ENCODE results near the gene ARNT2.

ARNT2 gene

GRCh38 chr15:80468796-80469195 lies 64.6 kb downstream of the ARNT2 start:
- DNase-seq, result no peak

DNA sequence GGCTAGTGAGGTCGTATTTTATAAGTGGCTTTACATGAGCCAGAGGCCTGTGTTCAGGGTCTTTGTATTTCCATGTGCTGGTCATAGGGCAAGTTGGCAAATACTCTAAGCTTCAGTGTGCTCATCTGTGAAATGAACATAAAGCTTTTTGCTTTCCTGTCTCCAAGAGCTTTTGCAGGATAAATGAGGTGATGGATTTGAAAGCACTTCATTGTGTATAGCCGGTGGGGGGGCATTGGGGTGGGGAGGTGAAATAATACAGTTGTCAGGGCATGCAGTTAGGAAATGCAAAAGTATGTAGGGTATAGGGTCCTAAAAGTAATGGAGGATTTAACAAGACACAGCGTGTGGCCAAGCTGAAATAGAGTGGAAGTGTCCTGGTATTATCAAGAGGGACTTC lies 67.7 kb downstream of the ARNT2 start:
- DNase-seq, result no peak

DNA sequence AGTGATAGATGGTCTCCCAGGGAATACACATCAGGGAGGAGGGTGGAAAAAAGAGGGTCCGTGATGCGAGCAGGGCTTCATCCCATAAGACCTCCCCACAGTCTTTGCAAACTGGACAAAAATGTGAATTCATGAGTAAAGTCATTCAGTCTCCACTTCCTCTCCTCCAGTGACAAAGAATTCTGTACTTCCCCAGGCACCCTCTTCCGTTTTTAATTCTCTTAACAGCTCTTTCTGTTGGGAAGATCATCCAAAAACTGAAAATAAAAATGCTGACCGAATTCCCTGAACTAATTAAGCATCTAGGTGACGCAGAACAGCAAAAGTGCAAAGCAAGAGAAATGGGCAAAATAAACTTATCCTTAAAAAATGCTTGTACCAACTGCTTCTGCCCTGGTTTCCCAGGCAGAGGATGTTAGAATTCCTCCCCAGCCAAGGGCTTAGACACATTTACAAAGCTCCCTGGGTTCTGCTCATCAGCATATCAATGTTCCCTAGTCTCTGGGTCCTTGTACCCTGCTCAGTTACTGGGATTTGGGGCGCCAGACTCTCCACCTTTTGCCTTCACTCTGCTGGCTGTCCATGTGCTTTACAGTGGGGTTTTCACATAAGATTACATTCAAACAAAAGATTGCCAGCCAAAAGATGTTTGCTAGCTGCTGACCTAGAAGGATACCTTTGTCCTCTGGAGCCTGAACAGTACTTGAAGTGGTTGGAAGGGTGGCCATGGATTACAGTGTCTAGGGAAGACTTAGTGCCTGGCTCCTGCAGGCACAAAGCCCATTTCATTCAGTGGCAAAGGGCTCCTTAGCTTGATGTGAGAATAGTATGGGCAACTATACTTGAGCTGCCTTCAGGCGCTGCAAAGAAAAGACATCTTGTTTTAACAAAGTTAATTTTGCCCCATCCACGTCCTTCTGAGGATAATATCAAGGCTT lies 69.4 kb downstream of the ARNT2 start:
- DNase-seq, result no peak

- DNase-seq, result no peak
Observed at GRCh38 chr15:80474224-80475215, 70.3 kb downstream of the ARNT2 start.

DNA sequence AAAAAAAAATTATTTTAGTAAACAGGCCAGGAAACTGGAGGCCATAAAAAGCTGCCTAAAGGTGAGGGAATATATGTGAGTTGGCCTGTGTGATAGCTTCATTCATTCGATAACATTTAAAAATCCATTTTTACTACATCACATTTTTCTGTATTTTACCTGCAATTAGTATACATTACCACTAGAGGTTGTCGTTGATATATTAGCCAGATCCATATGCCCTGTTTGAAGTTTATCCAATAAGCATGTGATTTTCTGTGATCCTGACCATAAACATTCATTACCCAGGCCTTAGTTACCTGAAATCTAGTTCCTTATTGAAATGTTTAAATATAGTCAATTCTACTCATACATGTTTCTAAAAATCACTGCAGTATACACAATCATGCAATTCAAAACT lies 71.4 kb downstream of the ARNT2 start:
- DNase-seq, result no peak

- DNase-seq, result no peak
Observed at GRCh38 chr15:80476036-80476435, 71.9 kb downstream of the ARNT2 start.

DNA sequence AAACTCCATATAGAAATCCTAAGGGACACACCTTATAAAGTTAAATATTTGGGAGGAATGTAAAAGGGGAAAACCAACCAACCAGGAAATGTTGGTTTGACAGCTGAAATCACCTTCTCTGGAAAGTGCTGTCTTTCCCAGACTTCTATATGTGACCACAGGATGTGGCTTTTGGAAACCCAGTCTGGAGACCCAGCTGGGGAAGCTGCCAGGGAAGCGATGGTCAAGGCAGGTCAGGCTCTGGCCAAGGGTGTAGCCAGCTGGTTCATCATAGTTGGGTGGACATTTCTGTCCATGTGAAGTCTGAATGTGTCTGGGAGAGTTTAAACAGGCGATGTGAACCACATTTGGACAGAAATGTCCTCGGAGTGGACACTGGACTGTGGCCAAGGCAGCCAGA lies 73.9 kb downstream of the ARNT2 start:
- DNase-seq, result no peak

GRCh38 chr15:80479191-80479590 lies 75.0 kb downstream of the ARNT2 start:
- DNase-seq, result no peak

DNA sequence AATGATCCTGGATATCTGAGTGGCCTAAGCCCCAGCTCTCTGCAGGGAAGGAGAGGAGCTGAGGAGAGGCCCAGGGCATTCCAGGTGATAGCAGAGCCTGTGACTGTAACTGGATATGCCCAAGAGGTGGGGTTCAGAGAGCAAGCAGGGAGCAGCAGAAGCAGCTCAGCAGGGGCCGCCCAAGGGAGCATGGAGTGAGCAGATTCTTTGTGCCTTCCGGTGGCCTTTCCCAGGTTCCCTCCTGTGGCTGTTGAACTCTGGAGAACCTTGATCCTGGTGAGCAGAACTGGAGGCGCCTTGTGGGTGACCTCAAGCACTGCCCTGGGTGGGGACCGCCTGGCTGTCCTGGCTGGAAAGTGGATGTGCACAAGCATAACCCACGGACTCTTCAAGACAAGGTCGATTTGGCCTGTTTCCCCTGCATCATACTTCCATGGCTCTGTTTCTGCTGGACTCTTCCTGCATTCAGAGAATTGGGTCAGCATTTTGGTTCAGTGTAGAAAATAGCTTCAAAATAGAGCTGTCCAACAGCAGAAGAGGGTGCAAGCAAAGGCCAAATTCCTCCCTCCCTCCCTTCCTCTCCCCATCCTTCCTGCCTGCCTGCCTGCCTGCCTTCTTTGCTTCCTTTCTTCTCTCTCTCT lies 76.1 kb downstream of the ARNT2 start:
- DNase-seq, result no peak

DNA sequence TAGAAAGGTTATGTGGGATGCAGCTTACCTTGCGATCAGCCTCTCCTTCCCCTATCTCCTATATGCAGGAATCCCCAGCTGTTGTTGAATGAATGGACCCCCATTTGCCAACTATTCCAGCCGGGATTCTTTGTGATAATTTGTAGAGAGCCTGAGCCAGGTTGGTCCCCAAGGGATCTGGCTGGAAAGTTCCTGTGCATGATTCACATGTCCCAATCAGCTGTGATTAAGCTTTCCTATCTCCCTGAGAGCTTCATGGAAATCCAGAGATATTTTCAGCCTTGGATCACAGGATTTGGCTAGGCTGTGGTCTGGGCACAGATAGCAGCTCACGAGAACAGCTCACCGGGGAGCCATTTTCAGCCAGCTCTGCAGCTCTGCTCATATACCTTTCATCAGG lies 76.7 kb downstream of the ARNT2 start:
- DNase-seq, result no peak

DNA sequence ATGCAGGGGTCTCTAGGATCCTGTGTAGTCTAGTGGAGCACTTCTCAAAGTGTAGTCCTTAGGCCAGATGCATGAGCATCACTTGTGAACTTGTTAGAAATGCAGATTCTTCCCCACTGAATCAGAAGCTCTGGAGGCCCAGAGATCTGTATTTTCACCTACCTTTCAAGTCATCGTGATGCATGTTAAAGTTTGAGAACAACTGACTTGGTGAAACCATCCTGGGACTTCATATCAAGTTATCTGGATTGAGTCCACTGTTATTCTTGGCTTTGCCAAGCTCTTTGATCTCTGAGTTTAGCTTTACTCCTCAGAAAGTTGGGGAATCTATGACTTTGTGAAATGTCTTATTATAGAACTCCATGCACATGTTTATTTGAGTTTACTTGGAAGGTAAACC lies 78.5 kb downstream of the ARNT2 start:
- no peak for DNase-seq

- DNase-seq, result no peak
Observed at GRCh38 chr15:80483725-80484161, 79.6 kb downstream of the ARNT2 start.

DNA sequence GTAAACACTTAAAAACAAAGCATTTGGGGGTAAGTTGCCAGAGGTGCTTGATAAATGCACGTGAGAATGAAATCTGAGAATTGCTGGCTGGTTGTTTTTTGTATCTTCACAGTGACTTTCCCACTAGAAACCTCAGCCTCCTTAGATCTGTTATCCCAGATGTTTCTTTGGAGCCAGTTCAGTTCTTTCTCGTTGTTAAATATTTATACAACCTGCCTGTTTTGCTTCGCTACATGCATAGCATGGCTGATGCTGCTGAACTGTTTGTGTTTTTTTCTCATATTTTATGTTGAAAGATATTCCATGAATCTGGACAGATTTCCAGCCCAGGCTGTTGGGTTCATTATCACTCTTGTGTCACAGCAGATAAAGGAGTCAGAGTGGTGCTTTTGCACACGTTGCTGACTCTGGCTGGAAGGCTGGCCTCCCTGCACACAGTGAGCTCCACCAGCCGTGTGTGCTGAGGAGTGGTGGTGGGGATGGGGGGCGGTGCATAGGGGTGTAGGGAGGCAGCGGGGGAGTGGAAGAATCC lies 80.2 kb downstream of the ARNT2 start:
- DNase-seq, result peak; percentile 8

DNA sequence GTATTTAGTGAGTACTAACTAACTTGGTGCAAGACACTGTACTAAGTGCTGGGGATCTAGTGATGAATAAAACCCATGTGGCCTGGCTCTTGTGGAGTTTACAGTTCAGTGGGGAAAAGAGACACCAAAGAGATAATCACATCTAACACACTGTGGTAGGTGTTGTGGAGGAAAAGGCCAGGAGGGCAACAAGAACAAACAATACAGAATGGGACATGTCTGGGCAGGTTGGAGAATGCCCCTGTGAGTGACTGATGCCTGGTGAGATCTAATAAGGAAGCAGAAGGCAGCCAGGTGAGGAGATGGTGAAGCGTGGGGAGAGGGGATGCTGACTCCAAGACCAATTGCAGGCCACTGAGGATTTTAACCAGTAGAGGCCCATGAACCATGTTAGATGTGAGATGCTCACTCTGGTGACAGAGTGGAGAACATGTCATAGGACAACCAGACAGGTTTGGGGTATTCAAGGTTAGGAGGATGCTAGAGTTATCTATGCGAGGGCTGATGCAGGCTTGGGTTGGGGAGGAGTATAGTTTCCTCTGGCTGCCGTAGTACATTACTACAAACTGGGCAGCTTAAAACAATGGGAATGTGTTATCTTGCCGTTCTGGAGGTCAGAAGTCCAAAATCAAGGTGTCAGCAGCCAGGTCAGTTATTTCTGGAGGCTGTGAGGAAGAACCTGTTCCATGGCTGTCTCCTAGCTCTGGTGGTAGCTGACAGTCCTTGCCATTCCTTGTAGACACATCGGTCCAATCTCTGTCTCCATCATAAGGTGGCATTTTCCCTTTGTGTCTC lies 81.4 kb downstream of the ARNT2 start:
- DNase-seq, result no peak

DNA sequence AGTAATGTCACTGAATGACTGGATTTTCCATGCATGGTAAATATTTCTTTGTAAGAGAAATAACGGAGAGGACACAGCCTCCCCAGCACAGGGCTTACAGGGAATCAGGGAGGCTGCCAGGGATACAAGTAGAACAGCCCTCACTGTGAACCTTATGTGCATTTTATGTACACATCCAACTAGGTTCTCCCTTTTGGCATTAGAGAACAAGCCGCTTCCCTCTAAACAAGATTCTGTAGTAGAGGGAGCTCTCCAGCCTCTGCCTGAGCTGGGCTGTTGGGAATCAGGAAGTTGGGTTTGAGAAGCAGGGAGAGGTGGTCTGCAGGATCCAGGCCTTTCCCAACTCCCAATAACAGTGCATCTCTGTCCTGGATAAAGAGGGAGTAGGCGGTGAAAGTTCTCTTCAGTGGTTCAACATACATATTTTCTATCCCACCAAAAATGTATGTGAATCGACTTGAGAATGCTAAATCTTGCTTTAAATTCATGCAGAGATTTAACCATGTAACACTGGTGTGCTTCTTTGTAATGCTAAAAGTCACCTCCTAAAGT lies 83.7 kb downstream of the ARNT2 start:
- no peak for DNase-seq

DNA sequence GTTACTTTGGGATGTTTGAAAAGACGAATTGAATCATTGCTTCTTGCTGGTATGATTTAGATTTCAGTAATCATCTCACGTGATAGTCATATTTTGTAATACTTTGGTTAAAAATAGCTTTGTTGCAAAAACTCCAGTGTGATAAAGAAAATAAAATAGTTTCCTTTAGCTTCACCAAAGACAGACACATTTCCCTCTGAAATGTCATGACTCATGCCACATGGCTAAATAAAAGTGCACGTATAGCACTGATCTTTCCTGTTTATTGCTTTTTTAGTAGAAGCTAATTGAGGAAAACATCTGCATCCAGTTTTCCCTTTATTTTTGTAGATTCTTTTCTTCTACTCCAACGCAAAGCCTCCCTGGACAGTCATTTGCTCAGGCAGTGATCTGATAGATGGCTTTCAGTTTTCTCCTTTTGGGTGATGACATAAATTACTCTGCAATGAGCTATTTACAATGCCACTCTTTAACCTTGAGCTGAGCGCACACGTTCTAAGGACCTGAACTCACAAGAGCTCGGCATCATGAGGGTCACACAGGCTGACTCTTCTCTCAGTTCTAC lies 84.9 kb downstream of the ARNT2 start:
- DNase-seq, result no peak

GRCh38 chr15:80490431-80490990 lies 86.3 kb downstream of the ARNT2 start:
- DNase-seq, result no peak

DNA sequence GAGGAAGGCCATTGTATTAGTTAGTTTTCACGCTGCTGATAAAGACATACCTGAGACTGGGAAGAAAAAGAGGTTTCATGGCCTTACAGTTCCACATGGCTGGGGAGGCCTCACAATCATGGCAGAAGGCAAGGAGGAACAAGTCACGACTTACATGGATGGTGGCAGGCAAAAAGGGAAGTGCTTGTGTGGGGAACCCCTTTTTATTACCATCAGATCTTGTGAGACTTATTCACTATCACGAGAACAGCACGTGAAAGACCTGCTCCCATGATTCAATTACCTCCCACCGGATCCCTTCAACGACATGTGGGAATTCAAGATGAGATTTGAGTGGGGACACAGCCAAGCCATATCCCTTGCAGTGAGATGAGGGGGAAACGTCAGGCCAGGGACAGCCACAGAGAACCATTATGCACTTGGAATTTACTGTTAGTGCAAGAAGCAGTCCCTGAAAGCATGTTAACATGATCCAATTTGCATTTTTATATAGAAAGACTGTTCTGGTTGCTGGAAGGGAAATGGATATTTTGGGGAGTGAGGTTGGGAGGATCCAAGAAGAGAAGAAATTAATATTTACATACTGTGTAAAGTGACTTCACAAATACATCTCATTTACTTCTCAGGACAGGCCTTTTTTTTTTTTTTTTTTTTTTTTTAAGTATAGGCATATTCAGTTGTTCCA lies 87.1 kb downstream of the ARNT2 start:
- DNase-seq, result no peak

DNA sequence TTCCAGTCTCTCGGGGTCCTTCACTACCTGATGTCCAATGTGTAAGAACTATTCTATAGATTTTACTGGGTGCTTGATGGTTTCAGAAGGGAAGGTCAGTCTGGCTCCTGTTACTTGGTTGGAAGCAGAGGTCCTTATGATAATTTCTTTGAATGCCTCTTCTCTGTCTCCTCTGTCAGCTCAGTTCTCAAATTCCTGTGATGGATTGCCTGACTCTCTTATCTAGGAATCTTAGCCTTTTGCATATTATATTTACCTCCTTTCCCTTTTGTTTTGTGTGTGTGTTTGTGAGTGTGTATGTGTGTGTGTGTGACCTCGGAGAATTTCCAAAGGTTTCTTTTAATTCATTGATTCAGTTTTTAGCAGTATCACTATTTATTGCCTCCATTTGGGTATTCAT lies 88.2 kb downstream of the ARNT2 start:
- DNase-seq, result no peak

DNA sequence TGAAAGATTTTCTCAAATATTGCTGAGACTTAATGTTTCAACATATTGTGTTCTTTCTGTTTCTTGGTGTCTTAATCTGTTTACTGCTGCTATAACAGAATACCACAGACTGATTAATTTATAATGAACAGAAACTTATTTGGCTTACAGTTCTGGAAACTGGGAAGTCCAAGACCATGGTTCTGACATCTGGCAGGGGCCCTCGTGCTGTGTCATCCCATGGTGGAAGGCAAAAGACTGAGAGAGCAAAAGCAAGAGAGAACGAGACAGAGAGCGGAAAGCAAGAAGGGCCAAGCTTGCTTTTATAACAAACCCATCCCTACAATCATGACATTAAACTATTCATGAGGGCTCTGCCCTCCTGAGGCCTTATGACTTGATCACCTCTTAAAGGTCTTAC lies 88.7 kb downstream of the ARNT2 start:
- no peak for DNase-seq
